Measurements from ENCODE around the gene BPIFB3.

Gene BPIFB3

GRCh38 chr20:33016581-33017109 lies 37.1 kb upstream of the BPIFB3 start:
- H3K4me1 ChIP-seq (ENCODE audit: control insufficient read depth in 5 of 5, insufficient read depth in 5 of 5, low read length in 5 of 5) = peaks cover 2 to 24% (median 22%) of the 10 kb centered on the region in 5 donors
- no peaks in the 10 kb centered on the region for H3K9me3 ChIP-seq (ENCODE audit: control insufficient read depth in 5 of 5, low read length in 5 of 5)
- H3K36me3 ChIP-seq (ENCODE audit: control insufficient read depth in 5 of 5, insufficient read depth in 5 of 5, low read length in 5 of 5) = no peaks in the 10 kb centered on the region

GRCh38 chr20:33017542-33017941 lies 36.2 kb upstream of the BPIFB3 start:
- no peak overlapping the region for H3K9ac ChIP-seq (ENCODE audit: low read length in 5 of 5)
- H3K4me1 ChIP-seq (ENCODE audit: control insufficient read depth in 5 of 5, insufficient read depth in 5 of 5, low read length in 5 of 5) = peaks cover 2 to 24% (median 22%) of the 10 kb centered on the region in 5 donors
- no peaks in the 10 kb centered on the region for H3K9me3 ChIP-seq (ENCODE audit: control insufficient read depth in 5 of 5, low read length in 5 of 5)

More at GRCh38 chr20:33016581-33017109, 37.1 kb upstream of the BPIFB3 start:
- H3K27me3 ChIP-seq (ENCODE audit: control insufficient read depth in 5 of 5, insufficient read depth in 4 of 5, low read length in 5 of 5) = peaks cover 0 to 12% (median 2%) of the 10 kb centered on the region in 5 donors
- H3K27ac ChIP-seq (ENCODE audit: low read depth, low read length) = no peak overlapping the region
- no peak overlapping the region for H3K4me3 ChIP-seq (ENCODE audit: low read depth in 1 of 5, low read length in 5 of 5)
- no peak overlapping the region for H3K9ac ChIP-seq (ENCODE audit: low read length in 5 of 5)

GRCh38 chr20:33018169-33018931 lies 35.4 kb upstream of the BPIFB3 start:
- Histone ChIP-seq H3K36me3 (ENCODE audit: control insufficient read depth in 5 of 5, insufficient read depth in 5 of 5, low read length in 5 of 5) (no peaks in the 10 kb centered on the region), H3K4me1 (ENCODE audit: control insufficient read depth in 5 of 5, insufficient read depth in 5 of 5, low read length in 5 of 5) (peaks cover 2 to 24% (median 22%) of the 10 kb centered on the region in 5 donors), H3K9me3 (ENCODE audit: control insufficient read depth in 5 of 5, low read length in 5 of 5) (no peaks in the 10 kb centered on the region), H3K27ac (ENCODE audit: low read depth, low read length) (no peak overlapping the region), H3K9ac (ENCODE audit: low read length in 5 of 5) (no peak overlapping the region), H3K4me3 (ENCODE audit: low read depth in 1 of 5, low read length in 5 of 5) (no peak overlapping the region), H3K27me3 (ENCODE audit: control insufficient read depth in 5 of 5, insufficient read depth in 4 of 5, low read length in 5 of 5) (peaks cover 0 to 12% (median 2%) of the 10 kb centered on the region in 5 donors)

More at GRCh38 chr20:33017542-33017941, 36.2 kb upstream of the BPIFB3 start:
- Histone ChIP-seq H3K27me3 (ENCODE audit: control insufficient read depth in 5 of 5, insufficient read depth in 4 of 5, low read length in 5 of 5) (peaks cover 0 to 12% (median 2%) of the 10 kb centered on the region in 5 donors), H3K27ac (ENCODE audit: low read depth, low read length) (no peak overlapping the region), H3K4me3 (ENCODE audit: low read depth in 1 of 5, low read length in 5 of 5) (no peak overlapping the region), H3K36me3 (ENCODE audit: control insufficient read depth in 5 of 5, insufficient read depth in 5 of 5, low read length in 5 of 5) (no peaks in the 10 kb centered on the region)

GRCh38 chr20:33019465-33020277 lies 34.0 kb upstream of the BPIFB3 start:
- Histone ChIP-seq H3K4me3 (ENCODE audit: low read depth in 1 of 5, low read length in 5 of 5) (no peak overlapping the region), H3K36me3 (ENCODE audit: control insufficient read depth in 5 of 5, insufficient read depth in 5 of 5, low read length in 5 of 5) (no peaks in the 10 kb centered on the region), H3K9me3 (ENCODE audit: control insufficient read depth in 5 of 5, low read length in 5 of 5) (no peaks in the 10 kb centered on the region), H3K4me1 (ENCODE audit: control insufficient read depth in 5 of 5, insufficient read depth in 5 of 5, low read length in 5 of 5) (peaks cover 2 to 22% (median 19%) of the 10 kb centered on the region in 5 donors), H3K9ac (ENCODE audit: low read length in 5 of 5) (no peak overlapping the region), H3K27ac (ENCODE audit: low read depth, low read length) (no peak overlapping the region), H3K27me3 (ENCODE audit: control insufficient read depth in 5 of 5, insufficient read depth in 4 of 5, low read length in 5 of 5) (peaks cover 0 to 12% (median 2%) of the 10 kb centered on the region in 5 donors)

GRCh38 chr20:33020278-33021161 lies 33.2 kb upstream of the BPIFB3 start:
- Histone ChIP-seq H3K36me3 (ENCODE audit: control insufficient read depth in 5 of 5, insufficient read depth in 5 of 5, low read length in 5 of 5) (no peaks in the 10 kb centered on the region), H3K4me3 (ENCODE audit: low read depth in 1 of 5, low read length in 5 of 5) (no peak overlapping the region), H3K9ac (ENCODE audit: low read length in 5 of 5) (no peak overlapping the region)

GRCh38 chr20:33021879-33022278 lies 31.8 kb upstream of the BPIFB3 start:
- no peaks in the 10 kb centered on the region for H3K4me1 ChIP-seq (ENCODE audit: control insufficient read depth in 5 of 5, insufficient read depth in 5 of 5, low read length in 5 of 5)

More at GRCh38 chr20:33020278-33021161, 33.2 kb upstream of the BPIFB3 start:
- Histone ChIP-seq H3K27me3 (ENCODE audit: control insufficient read depth in 5 of 5, insufficient read depth in 4 of 5, low read length in 5 of 5) (peaks cover 0 to 12% (median 2%) of the 10 kb centered on the region in 5 donors), H3K27ac (ENCODE audit: low read depth, low read length) (no peak overlapping the region), H3K9me3 (ENCODE audit: control insufficient read depth in 5 of 5, low read length in 5 of 5) (peaks cover 0 to 3% (median 0%) of the 10 kb centered on the region in 5 donors), H3K4me1 (ENCODE audit: control insufficient read depth in 5 of 5, insufficient read depth in 5 of 5, low read length in 5 of 5) (peaks cover 0 to 13% (median 11%) of the 10 kb centered on the region in 5 donors)

GRCh38 chr20:33022289-33022688 lies 31.4 kb upstream of the BPIFB3 start:
- Histone ChIP-seq H3K4me3 (ENCODE audit: low read depth in 1 of 5, low read length in 5 of 5) (no peak overlapping the region), H3K4me1 (ENCODE audit: control insufficient read depth in 5 of 5, insufficient read depth in 5 of 5, low read length in 5 of 5) (no peaks in the 10 kb centered on the region), H3K27me3 (ENCODE audit: control insufficient read depth in 5 of 5, insufficient read depth in 4 of 5, low read length in 5 of 5) (peaks cover 0 to 15% (median 2%) of the 10 kb centered on the region in 5 donors), H3K27ac (ENCODE audit: low read depth, low read length) (no peak overlapping the region), H3K9me3 (ENCODE audit: control insufficient read depth in 5 of 5, low read length in 5 of 5) (peaks cover 0 to 3% (median 0%) of the 10 kb centered on the region in 5 donors), H3K36me3 (ENCODE audit: control insufficient read depth in 5 of 5, insufficient read depth in 5 of 5, low read length in 5 of 5) (no peaks in the 10 kb centered on the region), H3K9ac (ENCODE audit: low read length in 5 of 5) (no peak overlapping the region)

More at GRCh38 chr20:33021879-33022278, 31.8 kb upstream of the BPIFB3 start:
- Histone ChIP-seq H3K4me3 (ENCODE audit: low read depth in 1 of 5, low read length in 5 of 5) (no peak overlapping the region), H3K9me3 (ENCODE audit: control insufficient read depth in 5 of 5, low read length in 5 of 5) (peaks cover 0 to 3% (median 0%) of the 10 kb centered on the region in 5 donors), H3K36me3 (ENCODE audit: control insufficient read depth in 5 of 5, insufficient read depth in 5 of 5, low read length in 5 of 5) (no peaks in the 10 kb centered on the region), H3K27ac (ENCODE audit: low read depth, low read length) (no peak overlapping the region), H3K27me3 (ENCODE audit: control insufficient read depth in 5 of 5, insufficient read depth in 4 of 5, low read length in 5 of 5) (peaks cover 0 to 12% (median 2%) of the 10 kb centered on the region in 5 donors), H3K9ac (ENCODE audit: low read length in 5 of 5) (no peak overlapping the region)

- no peak overlapping the region for H3K27ac ChIP-seq (ENCODE audit: low read depth, low read length)
- peaks cover 0 to 20% (median 4%) of the 10 kb centered on the region in 5 donors for H3K27me3 ChIP-seq (ENCODE audit: control insufficient read depth in 5 of 5, insufficient read depth in 4 of 5, low read length in 5 of 5)
- no peak overlapping the region for H3K9ac ChIP-seq (ENCODE audit: low read length in 5 of 5)
- no peak overlapping the region for H3K4me3 ChIP-seq (ENCODE audit: low read depth in 1 of 5, low read length in 5 of 5)
- H3K4me1 ChIP-seq (ENCODE audit: control insufficient read depth in 5 of 5, insufficient read depth in 5 of 5, low read length in 5 of 5) = no peaks in the 10 kb centered on the region
- no peaks in the 10 kb centered on the region for H3K36me3 ChIP-seq (ENCODE audit: control insufficient read depth in 5 of 5, insufficient read depth in 5 of 5, low read length in 5 of 5)
- H3K9me3 ChIP-seq (ENCODE audit: control insufficient read depth in 5 of 5, low read length in 5 of 5) = peaks cover 0 to 3% (median 0%) of the 10 kb centered on the region in 5 donors
These were observed 30.8 kb upstream of the BPIFB3 start for GRCh38 chr20:33022694-33023438.
